A673 (cell line): ENCODE data around the gene TBC1D10B. TPM values are rescaled to one million over a fixed set of nuclear protein-coding genes. Genes with fewer than 3 reads are reported as not detected.
A peak's percentile ranks its signal among the peaks of the same experiment; 100 is the strongest.

ENCODE experiments used
- BruUV-seq: library from RNA; stranded (reverse); fragments of 400-500 nt; replicated peaks from 2 replicates; lab custom pipeline; 2021; lab: Mats Ljungman, UMichigan
- CTCF ChIA-PET: fragments of 300-600 bp; sonication (Branson Sonifier 250); formaldehyde crosslinking; loops from one replicate; lab custom pipeline; 2022; ENCODE audit warnings: antibody characterized with exemption; lab: Charles Lee
- POLR2A ChIA-PET: fragments of 300-600 bp; sonication (Branson Sonifier 250); formaldehyde crosslinking; loops from one replicate; lab custom pipeline; 2022; ENCODE audit warnings: antibody characterized with exemption; ENCODE audit not compliant: low non-redundant PET; lab: Charles Lee
- DNase-seq: peaks from one replicate; pipeline ENCODE4 v3.0.0-alpha.2; 2015; ENCODE audit warnings: low spot score
- H3K27ac ChIP-seq: fragments of 200-600 bp; sonication (generic); 2 replicates; pipeline ENCODE4 v1.5.1; 2016; ENCODE audit warnings: mixed run types, low read depth, mild to moderate bottlenecking, mixed read lengths, antibody characterized with exemption, low read length; ENCODE audit not compliant: poor library complexity, severe bottlenecking
- H3K27me3 ChIP-seq: fragments of 200-600 bp; sonication (generic); replicated peaks from 2 replicates; pipeline ENCODE4 v1.6.1; 2017; ENCODE audit warnings: mixed run types, low read depth, mild to moderate bottlenecking, mixed read lengths, antibody characterized with exemption, low read length; ENCODE audit not compliant: insufficient read depth, poor library complexity
- H3K36me3 ChIP-seq: fragments of 200-600 bp; sonication (generic); 2 replicates; pipeline ENCODE4 v1.6.1; 2016; ENCODE audit warnings: mixed run types, mild to moderate bottlenecking, mixed read lengths, antibody characterized with exemption, low read length; ENCODE audit not compliant: insufficient read depth, poor library complexity, severe bottlenecking
- H3K4me1 ChIP-seq: fragments of 200-600 bp; sonication (generic); 2 replicates; pipeline ENCODE4 v1.6.1; 2017; ENCODE audit warnings: mixed run types, mild to moderate bottlenecking, mixed read lengths, antibody characterized with exemption, low read length; ENCODE audit not compliant: insufficient read depth, poor library complexity, severe bottlenecking
- H3K4me3 ChIP-seq: fragments of 200-600 bp; sonication (generic); 2 replicates; pipeline ENCODE4 v1.5.1; 2016; ENCODE audit warnings: low read depth, mixed run types, mild to moderate bottlenecking, mixed read lengths, low read length; ENCODE audit not compliant: poor library complexity, severe bottlenecking
- H3K9me3 ChIP-seq: fragments of 200-600 bp; sonication (generic); 2 replicates; pipeline ENCODE4 v1.6.1; 2016; ENCODE audit warnings: mixed run types, low read depth, mild to moderate bottlenecking, mixed read lengths, antibody characterized with exemption, low read length; ENCODE audit not compliant: poor library complexity, severe bottlenecking
- EZH2 ChIP-seq: fragments of 200-600 bp; sonication (generic); IDR thresholded peaks from 2 replicates; pipeline ENCODE4 v1.6.1; 2017; ENCODE audit warnings: borderline replicate concordance, low read depth, mild to moderate bottlenecking, mixed read lengths, antibody characterized with exemption, low read length; ENCODE audit not compliant: poor library complexity, severe bottlenecking
- intact Hi-C: fragments of 100-400 bp; cut with micrococcal nuclease; formaldehyde crosslinking; loops from one replicate; pipeline ENCODE4 v1.10.0; 2022; ENCODE audit not compliant: unreplicated experiment
- total RNA-seq: library from RNA; stranded (reverse); gene quantifications from 2 replicates; pipeline ENCODE4 v1.2.3, GENCODE V29; 2021
- TF ChIP-seq, protein P1 (sequence below): fragments of 300-800, 200-600 bp; sonication (generic); conservative IDR thresholded peaks from 2 replicates; pipeline ENCODE4 v1.5.1; 2017; ENCODE audit warnings: low read depth, mild to moderate bottlenecking, antibody characterized with exemption, low read length, moderate library complexity, mixed read lengths

TBC1D10B gene
- total RNA-seq, 1 experiment from 2014 or later: 66.0 TPM

- H3K4me1 ChIP-seq: peaks cover 11% of the 10 kb centered on the region
- no peaks in the 10 kb centered on the region for H3K27me3 ChIP-seq
- POLR2A ChIA-PET: no interaction called here
- H3K27ac ChIP-seq: peak overlapping the region; percentile 100
- no peak for TF ChIP-seq EZH2
- TF ChIP-seq, protein P1, sequence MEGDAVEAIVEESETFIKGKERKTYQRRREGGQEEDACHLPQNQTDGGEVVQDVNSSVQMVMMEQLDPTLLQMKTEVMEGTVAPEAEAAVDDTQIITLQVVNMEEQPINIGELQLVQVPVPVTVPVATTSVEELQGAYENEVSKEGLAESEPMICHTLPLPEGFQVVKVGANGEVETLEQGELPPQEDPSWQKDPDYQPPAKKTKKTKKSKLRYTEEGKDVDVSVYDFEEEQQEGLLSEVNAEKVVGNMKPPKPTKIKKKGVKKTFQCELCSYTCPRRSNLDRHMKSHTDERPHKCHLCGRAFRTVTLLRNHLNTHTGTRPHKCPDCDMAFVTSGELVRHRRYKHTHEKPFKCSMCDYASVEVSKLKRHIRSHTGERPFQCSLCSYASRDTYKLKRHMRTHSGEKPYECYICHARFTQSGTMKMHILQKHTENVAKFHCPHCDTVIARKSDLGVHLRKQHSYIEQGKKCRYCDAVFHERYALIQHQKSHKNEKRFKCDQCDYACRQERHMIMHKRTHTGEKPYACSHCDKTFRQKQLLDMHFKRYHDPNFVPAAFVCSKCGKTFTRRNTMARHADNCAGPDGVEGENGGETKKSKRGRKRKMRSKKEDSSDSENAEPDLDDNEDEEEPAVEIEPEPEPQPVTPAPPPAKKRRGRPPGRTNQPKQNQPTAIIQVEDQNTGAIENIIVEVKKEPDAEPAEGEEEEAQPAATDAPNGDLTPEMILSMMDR: no peak
- intact Hi-C loops: no loop called here
- BruUV-seq: no TSS peak
- DNase-seq: no peak
- H3K9me3 ChIP-seq: no peaks in the 10 kb centered on the region
- no peak overlapping the region for H3K4me3 ChIP-seq
- CTCF ChIA-PET: no interaction called here
- H3K36me3 ChIP-seq: no peaks in the 10 kb centered on the region
These were observed 6.2 kb upstream of the TBC1D10B start for GRCh38 chr16:30376461-30376902.

DNA sequence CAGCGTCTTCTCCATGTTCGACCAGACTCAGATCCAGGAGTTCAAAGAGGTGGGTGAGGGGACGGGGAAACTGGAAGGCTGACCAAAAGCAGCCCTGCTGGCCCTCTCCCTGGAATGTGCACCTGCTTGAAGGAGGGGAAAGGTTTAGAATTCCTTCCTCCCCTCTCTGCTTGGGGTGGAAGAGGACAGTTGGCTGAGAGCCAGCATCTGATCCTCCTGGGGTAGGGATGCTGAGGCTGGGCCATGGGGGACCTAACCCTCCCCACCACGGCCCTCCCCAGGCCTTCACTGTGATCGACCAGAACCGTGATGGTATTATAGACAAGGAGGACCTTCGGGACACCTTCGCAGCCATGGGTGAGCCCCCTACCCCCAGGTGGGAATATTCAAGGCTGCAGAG, 5.6 kb upstream of the TBC1D10B start:
- Histone ChIP-seq H3K27me3 (no peaks in the 10 kb centered on the region), H3K4me1 (peaks cover 14% of the 10 kb centered on the region), H3K4me3 (no peak overlapping the region), H3K9me3 (no peaks in the 10 kb centered on the region), H3K27ac (no peak overlapping the region), H3K36me3 (no peaks in the 10 kb centered on the region)
- TF ChIP-seq EZH2: no peak
- TF ChIP-seq, protein P1: no peak
- ChIA-PET CTCF (no interaction called here), POLR2A (no interaction called here)
- intact Hi-C loops: no loop called here
- BruUV-seq: no TSS peak
- no peak for DNase-seq

GRCh38 chr16:30374538-30374937, 4.2 kb upstream of the TBC1D10B start, which contains the start of gene MYL11:
TSS of gene MYL11 (plus strand) at chr16:30374802. CDS start at chr16:30374858, 56 bp downstream.
- Histone ChIP-seq H3K27me3 (no peaks in the 10 kb centered on the region), H3K9me3 (no peaks in the 10 kb centered on the region), H3K36me3 (no peaks in the 10 kb centered on the region), H3K27ac (no peak within 1 kb of the TSS), H3K4me3 (no peak within 1 kb of the TSS), H3K4me1 (peaks cover 14% of the 10 kb centered on the region)
- DNase-seq: no peak
- TF ChIP-seq, protein P1: no peak
- TF ChIP-seq EZH2: no peak
- CTCF ChIA-PET: no interaction called here
- intact Hi-C loops: loop anchor here (5.0 kb wide), 1 partner anchor 33 kb away; the partner anchor contains the start of gene ZNF771
- POLR2A ChIA-PET: no interaction called here
- BruUV-seq: no TSS peak
